GM18508 (cell line): Measurements from ENCODE around the gene COL18A1.
"Not testable (repeated sequence)": the region's sequence is repeated elsewhere in the genome, so short reads cannot be mapped to it uniquely, and the experiment has no call there.

ENCODE experiments used
- ATAC-seq: cut with Tn5 transposase; IDR thresholded peaks from one replicate; pipeline ENCODE4 v1.9.1; 2021; ENCODE audit warnings: moderate number of reproducible peaks; ENCODE audit not compliant: insufficient read depth, unreplicated experiment

Gene COL18A1

DNA sequence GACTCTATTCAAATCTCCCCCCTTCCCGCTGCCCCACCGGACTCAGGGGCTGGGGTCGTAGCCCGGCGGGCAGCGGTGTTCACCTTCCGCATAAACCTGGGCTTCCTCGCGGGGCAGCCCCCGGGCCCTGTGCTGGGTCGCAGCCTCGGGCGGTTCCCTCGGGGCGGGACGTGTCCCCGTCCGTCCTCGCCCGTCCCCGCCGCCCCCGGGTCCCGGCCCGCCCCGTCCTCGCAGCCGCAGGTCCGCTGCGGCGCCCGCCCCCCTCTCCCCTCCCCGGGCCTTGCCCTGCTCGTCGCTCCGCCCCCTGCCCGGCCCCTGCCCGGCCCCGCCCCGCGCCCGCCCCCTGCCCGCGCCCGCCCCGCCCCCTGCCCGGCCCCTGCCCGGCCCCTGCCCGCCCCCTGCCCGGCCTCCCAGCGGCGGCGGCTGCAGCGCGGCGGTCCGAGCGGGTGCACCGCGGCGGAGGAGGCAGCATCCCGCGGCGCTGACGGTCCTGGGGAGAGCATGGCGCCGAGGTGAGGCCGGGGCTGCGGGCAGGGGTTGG, at the start of gene COL18A1:
COL18A1 (plus strand) TSS at position 436 of the 541 bp plus-strand sequence; CDS start at position 502, 66 bp downstream.
- ATAC-seq, result no peak

DNA sequence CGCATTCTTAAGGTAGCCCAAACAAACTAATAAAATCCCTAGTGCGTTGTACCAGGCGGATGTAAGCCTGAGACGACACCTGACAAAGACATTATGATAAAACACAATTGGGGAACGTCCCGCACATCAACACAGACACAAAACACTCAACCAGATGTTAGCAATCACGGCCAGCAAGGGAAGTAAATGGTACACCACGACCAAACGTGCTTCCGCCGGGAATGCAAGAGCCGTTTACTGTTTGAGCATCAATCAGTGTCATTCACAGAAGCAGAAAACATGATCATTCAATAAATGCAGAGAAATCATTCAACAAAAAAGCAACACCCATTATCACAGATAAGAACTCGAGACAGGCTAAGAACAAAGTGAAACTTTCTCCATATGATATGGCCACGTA, 49.4 kb upstream of the COL18A1 start:
- ATAC-seq, result no peak

DNA sequence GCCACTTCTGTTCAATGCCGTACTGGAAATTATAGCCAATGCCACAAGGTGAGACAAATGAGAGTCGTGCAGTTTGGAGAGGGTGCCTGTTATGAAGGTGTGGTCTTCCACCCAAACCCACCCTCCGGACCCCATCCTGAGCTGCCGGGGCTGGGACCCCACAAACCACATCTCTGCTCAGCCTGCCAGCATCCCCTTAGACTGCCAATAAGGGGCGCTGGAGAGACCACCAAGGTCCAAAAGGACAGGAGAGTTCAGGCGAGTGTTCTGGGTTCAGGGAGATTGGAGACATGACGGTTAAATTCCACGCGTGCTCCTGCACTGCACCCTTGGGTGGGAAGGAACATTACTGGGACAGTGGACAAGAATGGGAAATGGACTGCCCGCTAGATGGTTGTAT, 48.7 kb upstream of the COL18A1 start:
- no peak for ATAC-seq

DNA sequence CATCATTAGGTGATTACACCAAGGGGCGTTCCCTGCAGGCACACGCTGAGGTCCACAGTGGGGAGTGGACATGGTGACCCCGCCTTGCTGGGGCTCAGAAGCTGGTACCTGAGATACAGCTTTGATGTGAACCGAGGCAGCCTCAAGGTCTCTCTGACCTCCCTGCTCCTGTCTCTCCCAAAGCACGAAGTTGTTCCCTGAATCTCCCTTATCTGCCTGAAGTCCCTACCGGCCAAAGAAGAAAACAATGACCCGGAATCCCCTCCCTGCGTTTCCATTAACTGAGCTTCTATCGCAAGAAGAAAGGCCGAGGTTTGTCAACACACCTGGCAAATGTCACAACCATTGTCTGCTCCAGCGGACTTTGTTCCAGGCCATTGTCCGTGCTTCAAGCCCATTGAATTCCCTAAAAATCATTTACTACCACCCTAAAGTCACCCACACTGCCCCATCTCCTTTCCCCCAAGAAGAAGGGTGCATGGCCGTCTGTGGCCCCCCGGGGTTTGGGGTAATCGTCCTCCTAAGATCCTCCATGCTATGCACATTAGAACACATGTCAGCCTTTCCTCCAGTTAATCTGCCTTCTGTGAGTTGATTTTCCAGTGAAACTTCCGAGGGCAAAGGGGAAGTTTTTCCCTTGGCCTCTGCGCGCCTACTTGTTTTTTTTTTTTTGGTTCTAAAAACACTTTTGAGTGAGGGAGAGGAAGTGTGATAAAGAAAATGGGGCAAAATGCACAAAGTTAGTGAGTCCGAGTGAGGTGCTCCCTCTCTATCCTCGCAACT, 48.1 kb upstream of the COL18A1 start:
- no peak for ATAC-seq

DNA sequence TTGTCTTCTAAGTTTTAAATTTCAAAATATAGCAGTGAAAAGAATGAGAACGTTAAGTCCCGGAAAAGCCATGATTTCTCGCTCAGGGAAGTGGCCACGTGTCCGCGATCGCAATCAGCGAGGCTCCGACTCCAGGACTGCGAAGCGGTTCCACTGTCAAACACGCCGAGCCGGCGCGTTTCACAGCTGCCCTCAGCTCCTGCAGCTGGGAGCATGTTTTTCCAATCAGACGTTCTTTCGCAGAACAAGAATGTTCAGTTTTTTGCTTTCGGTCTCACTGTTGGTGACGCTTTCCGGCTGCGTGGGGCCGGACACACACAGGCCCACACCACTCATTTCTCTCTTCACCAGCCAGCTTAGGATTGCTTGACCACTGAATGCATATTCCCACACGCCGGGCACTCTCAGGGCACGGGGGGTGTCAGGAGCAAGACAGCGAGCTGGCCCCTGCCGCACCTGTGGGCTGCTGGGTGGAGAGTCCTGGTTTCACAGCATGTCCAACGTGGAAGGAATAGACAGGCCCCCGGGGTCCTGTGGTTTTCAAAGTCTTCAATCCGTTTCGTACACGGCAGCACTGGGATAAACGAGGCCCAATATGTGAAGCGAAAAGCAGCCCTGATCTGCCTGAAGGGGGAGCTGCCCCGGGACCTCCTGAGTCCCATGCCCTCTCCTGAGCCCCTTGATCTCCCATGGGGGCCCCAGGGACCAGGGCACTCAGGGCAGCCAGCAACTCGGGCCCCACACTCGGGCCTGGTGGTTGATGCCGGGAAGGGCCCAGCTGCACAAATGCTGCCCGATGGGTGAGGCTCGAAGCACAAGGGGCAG, 47.3 kb upstream of the COL18A1 start:
- ATAC-seq, result no peak

DNA sequence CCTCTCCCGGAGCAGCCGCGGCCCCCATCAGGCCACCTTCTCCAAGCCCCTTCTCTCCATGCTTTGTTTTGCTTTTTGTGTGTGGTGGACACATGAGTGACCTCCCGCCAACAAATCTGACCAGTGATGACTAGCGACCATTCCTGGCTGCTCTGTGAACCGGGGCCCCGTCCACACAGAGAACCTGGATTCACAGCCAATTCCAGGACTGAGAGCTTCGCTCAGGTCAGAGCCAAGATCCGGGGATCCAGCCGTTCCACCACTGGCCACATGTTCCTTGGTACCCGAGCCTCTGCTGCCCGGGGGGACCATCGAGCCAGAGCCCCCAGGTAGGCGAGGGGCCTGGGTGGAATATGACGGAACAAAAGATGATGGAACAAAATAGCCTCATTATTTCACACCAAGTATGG, 46.7 kb upstream of the COL18A1 start:
- ATAC-seq, result no peak

DNA sequence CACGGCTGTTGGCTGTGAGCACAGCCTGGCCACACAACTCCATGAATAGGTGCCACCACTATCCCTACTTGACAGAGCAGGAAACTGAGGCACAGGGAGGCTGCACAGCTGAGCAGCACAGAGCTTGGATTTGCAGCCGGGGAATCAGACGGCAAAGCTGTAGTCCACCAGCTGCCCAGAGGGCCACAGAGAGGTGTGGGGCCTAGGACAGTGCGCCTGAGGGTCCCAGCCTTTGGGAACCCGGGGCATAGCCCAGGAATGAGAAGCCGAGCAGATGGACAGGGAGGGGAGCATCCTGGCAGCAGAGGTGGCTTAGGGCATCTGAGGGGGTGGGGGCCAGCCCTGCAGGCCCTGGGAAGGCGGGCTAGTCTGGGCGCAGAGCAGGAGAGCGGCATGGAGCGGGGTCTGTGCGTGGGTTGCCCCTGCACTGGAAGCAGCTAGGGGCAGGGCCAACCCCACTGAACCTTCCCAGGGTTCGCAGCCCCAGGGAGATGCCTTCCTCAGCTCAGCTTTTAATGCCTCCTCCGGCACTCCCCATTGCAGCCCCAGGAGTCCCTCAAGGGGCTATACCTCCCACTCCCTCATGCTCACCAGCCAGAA, 46.2 kb upstream of the COL18A1 start:
- no peak for ATAC-seq

DNA sequence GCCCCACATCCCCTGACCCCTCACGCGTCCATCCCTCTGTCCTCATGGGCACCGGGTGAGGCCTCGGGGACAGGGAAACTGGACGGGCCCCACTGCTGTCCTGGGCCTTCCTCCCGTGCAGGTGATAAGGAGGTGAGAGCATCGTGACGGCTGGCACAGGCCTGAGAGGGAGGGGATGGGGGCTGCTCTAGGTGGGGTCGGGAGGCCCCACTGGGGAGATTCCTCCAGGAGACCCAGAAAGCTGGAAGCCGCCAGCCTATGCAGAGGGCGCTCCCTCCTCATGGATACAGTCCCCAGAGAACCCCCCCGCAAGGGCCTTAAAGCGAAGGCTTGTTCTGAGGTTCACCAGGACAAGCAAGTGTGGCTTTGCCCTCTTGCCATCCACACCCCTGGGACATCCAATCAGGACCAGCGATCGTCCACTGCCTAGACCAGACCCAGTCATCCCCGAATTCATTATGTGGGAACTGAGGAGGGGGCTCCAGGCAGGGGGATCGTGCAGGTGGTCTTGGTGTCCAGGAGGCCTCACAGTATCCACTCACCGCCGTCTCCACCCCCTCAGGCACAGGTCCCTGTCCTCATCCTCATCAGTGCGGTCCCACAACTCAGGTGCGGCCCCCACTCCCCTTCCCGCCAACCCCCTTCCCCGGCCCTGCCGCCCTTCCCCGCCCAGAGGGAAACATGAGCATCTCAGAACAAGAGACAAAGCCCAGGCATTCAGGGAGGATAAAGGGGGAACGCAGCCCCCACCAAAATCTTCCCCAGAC, 45.3 kb upstream of the COL18A1 start:
- ATAC-seq, result no peak

DNA sequence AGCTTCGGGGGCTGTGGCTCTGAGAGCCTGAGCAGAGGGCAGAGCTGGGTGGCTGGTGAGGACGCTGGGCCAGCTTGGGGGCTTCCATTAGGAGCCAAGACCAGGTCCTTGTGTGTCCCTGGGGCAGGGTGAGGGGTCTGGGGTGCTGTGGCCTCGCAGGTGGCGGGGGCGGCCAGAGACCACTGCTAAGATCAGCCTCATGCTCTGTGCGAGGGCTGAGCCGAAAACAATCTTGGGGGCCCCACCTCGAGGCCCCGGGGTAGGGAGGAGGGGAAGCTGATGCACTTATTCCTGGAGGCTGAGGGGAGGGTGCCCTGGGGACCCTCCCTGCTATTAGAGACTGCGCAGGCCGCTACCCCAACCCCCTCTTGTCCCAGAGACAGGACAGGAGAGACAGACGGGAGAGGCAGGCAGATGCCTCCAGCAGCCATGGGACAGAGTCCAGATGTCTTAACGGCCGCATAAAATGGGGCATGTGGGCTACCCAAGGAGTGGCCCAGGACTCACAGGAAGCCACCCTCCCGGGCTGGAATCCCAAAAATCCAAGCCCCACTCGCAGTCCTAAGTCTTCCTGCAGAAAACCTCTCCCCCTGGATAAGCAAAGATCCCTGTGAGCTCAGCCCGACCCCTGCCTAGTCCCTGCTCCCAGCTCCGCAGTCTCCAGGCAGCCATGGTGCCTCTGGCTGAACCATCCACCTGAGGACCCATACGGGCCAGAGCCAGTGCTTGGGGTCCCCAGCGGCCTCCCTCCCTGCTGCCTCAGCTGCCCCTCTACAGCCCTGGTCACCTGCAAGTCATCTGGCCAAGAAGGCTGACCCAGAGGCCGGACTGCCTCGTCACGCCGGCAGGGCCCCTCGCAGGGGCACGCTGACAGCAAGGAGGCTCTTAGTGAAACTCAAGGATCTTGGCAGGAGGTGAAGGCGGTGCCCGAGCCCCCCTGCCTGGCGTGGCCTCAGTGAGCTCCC, 43.6 kb upstream of the COL18A1 start:
- no peak for ATAC-seq

DNA sequence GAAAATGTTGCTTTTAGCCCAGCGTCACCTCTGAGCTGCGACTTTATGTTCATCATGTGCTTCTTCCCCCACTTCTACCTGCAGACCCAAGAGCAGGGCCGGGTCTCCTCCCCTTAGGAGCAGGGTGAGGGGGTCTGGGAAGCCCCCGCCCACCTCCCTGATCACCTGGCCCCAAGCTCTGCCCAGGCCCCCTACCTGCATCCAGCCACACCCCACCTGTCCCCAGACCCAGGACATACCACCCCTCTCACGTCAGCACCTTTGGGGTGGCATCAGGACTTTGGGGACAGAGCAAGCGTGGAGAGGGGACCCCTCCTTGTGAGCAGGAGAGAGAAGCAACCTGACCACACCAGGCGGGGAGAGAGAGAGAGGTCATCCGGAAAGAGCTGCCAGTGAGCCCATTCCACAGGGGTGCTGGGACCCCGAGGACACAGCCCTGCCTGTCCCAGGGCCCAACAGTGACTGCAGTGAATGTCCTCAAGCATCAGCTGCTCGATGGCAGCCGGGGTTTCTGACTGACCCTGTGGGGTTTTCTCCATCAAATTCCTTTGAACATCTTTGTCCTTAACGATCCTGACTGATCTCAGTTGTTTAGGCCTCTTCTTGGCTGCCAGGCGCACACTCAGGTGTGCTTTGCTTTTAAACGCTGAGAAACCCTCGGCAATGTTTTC, 42.8 kb upstream of the COL18A1 start:
- no peak for ATAC-seq

DNA sequence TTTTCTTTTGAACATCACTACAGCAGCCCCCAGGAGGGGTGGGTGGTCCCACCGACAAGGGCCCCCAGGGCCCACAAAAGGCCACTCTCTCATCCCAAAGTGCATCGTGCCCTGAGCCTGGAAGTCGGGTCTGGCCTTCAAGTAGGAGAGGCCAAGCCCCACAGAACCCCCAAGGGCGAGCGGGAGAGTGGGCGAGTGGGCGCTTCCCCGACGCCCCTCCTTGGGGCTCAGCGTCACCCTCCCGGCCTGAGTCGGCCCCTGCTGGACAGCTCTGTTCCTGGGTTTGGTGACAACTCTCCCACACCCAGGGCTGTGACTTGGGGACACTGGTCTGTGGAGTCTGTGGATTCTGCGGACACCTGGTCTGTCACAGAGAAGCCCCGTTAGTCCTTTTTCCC, 42.2 kb upstream of the COL18A1 start:
- ATAC-seq, result no peak

DNA sequence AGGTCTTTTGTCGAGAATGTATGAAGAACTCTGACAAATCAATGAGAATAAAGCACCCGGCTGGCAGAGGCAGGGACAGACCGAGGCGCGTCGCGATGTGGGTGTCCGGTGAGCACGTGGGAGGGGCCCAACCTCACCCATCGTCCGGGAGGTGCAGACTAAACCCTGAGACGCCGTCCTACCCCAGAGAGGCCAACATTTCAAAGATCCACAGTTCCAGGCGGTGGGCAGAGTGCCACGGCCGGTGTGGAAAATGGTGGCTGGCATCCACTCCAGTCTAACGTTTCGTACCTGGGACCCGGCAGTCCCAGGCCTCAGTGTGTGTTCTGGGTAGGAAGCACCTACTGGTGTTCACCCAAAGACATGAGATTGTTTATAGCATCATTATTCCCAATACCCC, 41.7 kb upstream of the COL18A1 start:
- ATAC-seq, result not testable (repeated sequence)

DNA sequence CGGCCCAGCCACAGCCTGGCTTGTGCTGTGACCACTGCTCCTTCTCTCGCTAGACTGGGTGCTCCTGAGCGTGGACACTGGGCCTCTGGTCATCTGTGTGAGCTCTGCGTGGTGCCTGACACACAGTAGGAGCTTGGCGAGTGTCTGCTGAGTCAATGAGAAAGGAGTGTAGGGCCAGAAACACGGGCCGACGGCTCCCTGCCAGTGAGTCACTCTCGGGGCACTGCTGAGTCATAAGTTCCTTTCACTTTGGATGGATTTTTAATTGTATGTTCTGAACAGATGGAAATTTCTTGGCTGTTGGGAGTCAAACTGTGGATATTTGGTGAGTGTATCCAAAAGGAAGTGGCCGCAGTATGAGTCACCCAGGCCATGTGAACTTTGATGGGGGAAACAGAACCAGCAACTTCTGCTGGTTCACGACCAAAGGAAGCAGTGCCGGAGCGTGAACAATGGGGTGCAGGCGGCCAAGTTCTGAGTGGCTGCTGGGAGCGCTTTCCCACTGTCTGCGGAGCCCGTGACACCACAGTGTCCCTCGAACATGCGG, 41.0 kb upstream of the COL18A1 start:
- no peak for ATAC-seq

DNA sequence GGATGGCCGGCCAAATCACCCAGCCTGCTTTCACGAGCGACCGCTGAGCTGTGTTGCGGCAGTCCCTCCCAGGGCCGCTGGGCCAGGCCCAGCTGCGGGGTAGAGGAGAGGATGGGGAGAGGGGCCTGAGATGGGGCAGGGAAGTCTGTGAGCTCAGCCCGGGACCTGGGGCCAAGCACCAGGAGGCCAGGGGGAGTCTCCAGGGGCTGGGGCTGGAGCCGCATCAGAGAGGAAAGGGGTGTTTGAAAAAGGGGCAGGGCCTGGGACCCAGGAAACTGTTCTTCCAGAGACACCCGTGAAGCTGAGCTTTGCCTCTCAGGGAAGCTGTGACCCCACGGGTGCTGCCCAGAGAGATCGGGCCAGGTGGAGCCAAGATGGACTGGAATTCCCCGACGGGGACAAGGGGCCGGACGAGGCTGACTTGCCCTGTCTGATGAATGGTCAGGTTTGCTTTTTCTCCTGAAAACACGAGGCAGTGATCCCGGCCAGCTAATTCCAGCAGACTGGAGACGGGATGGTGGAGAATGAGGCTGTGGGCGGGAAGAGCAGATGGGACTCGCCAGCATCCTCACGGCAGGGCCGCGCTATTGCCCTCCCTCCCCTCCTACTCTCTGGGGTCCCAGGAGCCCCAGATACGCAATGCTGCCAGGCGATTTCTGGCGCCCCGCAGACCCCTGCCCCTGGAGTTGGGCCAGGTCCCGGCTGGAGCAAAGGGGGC, 40.3 kb upstream of the COL18A1 start:
- ATAC-seq, result no peak

DNA sequence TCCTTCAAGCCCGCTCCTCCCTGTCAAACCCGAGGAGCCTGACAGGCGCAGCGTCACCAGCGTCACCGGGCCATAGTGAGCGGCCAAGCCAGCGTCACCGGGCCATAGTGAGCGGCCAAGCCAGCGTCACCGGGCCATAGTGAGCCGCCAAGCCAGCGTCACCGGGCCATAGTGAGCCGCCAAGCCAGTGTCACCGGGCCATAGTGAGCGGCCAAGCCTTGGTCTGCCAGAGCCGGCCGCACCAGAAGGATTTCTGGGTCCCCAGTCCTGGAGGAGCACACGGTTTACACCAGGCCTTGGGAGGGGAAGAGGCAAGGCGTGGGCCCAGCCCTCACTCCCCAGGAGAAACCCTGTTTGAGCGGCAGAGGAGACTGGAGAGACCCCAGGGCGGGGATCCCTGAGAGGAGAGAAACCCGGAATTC, 39.8 kb upstream of the COL18A1 start:
- ATAC-seq, result no peak

DNA sequence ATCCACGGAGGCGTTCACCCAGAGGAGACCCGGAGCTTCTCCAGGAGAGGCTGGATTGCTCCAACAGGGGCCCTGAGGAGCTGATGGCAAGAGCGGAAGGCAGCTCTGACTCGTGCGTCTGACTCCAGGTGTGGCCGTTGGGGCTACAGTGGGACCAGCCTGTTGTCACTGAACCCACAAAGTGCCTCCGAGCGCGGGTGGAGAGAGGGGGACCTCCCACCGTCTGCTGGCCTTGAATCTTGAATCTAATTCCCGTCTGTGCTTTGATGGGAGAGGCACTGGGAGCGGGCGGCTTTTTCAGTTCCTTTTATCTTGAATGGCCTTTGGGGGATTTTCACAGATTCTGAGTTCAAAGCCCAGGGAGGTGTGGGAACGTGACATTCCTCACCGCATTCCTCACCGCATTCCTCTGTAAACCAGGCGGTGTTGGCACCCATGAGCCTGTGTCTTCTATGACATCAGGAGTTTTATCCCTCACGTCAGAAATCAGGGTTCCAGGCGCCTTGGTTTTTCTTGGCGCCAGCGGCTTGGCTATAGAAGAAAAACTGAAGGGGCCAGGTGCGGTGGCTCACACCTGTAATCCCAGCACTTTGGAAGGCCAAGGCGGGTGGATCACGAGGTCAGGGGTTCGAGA, 39.2 kb upstream of the COL18A1 start:
- ATAC-seq, result no peak

DNA sequence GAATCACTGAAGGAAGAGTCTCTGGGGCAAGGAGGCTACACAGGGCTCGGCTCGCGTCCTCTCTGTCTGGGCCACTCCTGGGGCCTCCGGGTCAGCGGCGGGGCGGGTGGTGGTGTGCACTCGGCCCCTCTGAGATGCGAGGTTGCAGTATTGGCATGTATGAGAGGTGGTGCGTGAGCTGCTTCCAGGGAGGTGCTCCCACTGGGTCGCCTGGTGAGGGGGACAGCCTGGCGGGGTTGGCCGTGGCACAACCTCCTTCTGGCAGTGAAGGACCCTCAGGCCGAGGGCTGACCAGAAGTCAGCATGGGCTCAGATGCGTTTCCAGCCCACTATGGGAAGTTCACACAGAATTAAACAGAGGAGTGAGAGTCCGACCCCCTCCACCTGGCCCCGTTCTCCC, 38.5 kb upstream of the COL18A1 start:
- no peak for ATAC-seq
